ENCODE data around the gene SF3A1. TPM values are rescaled to one million over a fixed set of nuclear protein-coding genes. Genes with fewer than 3 reads are reported as not detected.

The SF3A1 gene
- total and polyA plus RNA-seq, 7 experiments from 2014 or later: 83.2 to 341 (median 282) TPM

DNA sequence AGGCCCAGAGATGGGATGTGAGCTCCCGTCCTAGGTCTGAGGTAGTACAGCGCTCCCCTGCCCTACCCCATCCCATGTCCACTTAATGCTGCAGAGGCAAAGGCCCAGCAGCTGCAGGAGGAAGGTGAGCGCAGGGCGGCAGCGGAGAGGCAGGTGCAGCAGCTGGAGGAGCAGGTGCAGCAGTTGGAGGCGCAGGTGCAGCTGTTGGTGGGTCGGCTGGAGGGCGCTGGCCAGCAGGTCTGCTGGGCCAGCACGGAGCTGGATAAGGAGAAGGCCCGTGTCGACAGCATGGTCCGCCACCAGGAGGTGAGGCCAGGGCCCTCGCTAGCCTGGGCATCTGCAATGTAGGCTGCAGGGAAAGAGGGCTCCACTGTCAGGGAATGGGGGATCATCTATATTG is 15.3 kb upstream of the SF3A1 start:
- Mint-ChIP-seq H3K4me1 (no peaks in the 10 kb centered on the region), H3K9me3 (no peaks in the 10 kb centered on the region), H3K27me3 (no peaks in the 10 kb centered on the region), H3K27ac (no peak overlapping the region), H3K4me3 (no peak overlapping the region), H3K36me3 (peaks cover 0 to 2% (median 0%) of the 10 kb centered on the region in 5 donors)
- Histone ChIP-seq H3K4me3 (ENCODE audit: low read length) (no peak overlapping the region), H3K27ac (ENCODE audit: low read depth, low read length) (no peak overlapping the region), H3K9me3 (ENCODE audit: control insufficient read depth in 2 of 3, low read length in 3 of 3) (no peaks in the 10 kb centered on the region), H3K4me1 (ENCODE audit: control insufficient read depth in 2 of 2, insufficient read depth in 2 of 2, low read length in 2 of 2) (no peaks in the 10 kb centered on the region), H3K27me3 (ENCODE audit: control insufficient read depth in 2 of 2, insufficient read depth in 2 of 2, low read length in 2 of 2) (no peaks in the 10 kb centered on the region), H3K36me3 (ENCODE audit: control insufficient read depth in 2 of 3, insufficient read depth in 3 of 3, low read length in 3 of 3) (no peaks in the 10 kb centered on the region)
- DNase-seq (no peak), ATAC-seq (no peak)
- POLR2A ChIA-PET: no interaction called here
- CTCF ChIA-PET: interaction anchor here (0.6 kb wide), 1 partner anchor 113 kb away, joined by 3 read pairs; no protein-coding TSS in a partner anchor
- intact Hi-C loops (cut with micrococcal nuclease): no loop called here

DNA sequence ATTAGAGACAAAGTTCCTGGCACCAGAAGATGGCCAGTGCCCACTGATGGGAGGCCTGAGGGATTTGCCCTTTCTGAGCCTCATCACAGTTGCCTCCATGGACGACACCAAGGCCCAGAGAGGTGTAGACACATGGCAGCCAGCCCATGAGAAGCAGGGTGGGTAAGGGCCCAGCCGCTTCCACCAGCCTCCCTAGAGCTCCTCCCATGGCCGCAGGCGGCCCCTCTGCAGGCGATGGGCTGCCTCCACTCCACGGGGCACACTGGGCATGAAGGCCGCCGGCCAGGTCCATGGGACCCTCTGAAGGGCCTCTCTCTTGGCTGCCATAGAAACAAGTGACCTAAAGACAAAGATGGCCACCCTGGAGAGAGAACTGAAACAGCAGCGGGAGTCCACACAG is 14.6 kb upstream of the SF3A1 start:
- Histone ChIP-seq H3K27ac (ENCODE audit: low read depth, low read length) (no peak overlapping the region), H3K27me3 (ENCODE audit: control insufficient read depth in 2 of 2, insufficient read depth in 2 of 2, low read length in 2 of 2) (no peaks in the 10 kb centered on the region), H3K4me1 (ENCODE audit: control insufficient read depth in 2 of 2, insufficient read depth in 2 of 2, low read length in 2 of 2) (no peaks in the 10 kb centered on the region), H3K4me3 (ENCODE audit: low read length) (no peak overlapping the region), H3K36me3 (ENCODE audit: control insufficient read depth in 2 of 3, insufficient read depth in 3 of 3, low read length in 3 of 3) (no peaks in the 10 kb centered on the region), H3K9me3 (ENCODE audit: control insufficient read depth in 2 of 3, low read length in 3 of 3) (no peaks in the 10 kb centered on the region)
- intact Hi-C loops (cut with micrococcal nuclease): no loop called here
- CTCF ChIA-PET: interaction anchor here (0.6 kb wide), 1 partner anchor 114 kb away, joined by 3 read pairs; no protein-coding TSS in a partner anchor
- POLR2A ChIA-PET: no interaction called here
- Mint-ChIP-seq H3K4me1 (no peaks in the 10 kb centered on the region), H3K4me3 (no peak overlapping the region), H3K27me3 (no peaks in the 10 kb centered on the region), H3K9me3 (no peaks in the 10 kb centered on the region), H3K36me3 (peaks cover 0 to 2% (median 0%) of the 10 kb centered on the region in 5 donors), H3K27ac (no peak overlapping the region)
- no peak for DNase-seq
- no peak for ATAC-seq

DNA sequence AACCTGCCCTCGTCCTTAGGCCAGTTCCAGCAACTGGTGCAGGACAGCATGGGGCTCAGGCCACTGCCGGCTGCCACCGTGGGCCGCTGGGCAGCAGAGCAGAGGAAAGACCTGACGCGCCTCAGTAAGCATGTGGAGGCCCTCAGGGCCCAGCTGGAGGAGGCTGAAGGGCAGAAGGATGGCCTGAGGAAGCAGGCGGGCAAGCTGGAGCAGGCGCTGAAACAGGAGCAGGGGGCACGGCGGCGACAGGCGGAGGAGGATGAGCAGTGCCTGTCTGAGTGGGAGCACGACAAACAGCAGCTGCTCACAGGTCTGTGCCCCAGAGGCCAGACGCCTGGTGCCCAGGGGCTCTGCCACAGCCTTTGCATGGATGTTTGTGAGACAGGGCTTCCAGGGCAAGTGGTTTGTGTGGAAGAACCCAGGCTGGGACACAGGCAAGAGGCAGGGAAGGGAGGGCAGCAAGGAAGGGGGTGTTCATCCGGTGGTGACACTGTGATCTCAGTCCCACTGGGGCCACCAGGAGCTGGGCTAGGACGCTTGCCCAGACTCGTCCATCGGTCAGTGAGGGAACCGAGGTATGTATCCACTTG is 14.0 kb upstream of the SF3A1 start:
- H3K4me3 Mint-ChIP-seq: no peak overlapping the region
- no peak overlapping the region for H3K27ac Mint-ChIP-seq
- H3K27ac ChIP-seq (ENCODE audit: low read depth, low read length): no peak overlapping the region
- DNase-seq: no peak
- no peaks in the 10 kb centered on the region for H3K9me3 ChIP-seq (ENCODE audit: control insufficient read depth in 2 of 3, low read length in 3 of 3)
- peaks cover 0 to 2% (median 0%) of the 10 kb centered on the region in 5 donors for H3K36me3 Mint-ChIP-seq
- H3K36me3 ChIP-seq (ENCODE audit: control insufficient read depth in 2 of 3, insufficient read depth in 3 of 3, low read length in 3 of 3): no peaks in the 10 kb centered on the region
- no peaks in the 10 kb centered on the region for H3K4me1 ChIP-seq (ENCODE audit: control insufficient read depth in 2 of 2, insufficient read depth in 2 of 2, low read length in 2 of 2)
- POLR2A ChIA-PET: no interaction called here
- H3K27me3 Mint-ChIP-seq: no peaks in the 10 kb centered on the region
- ATAC-seq: no peak
- H3K27me3 ChIP-seq (ENCODE audit: control insufficient read depth in 2 of 2, insufficient read depth in 2 of 2, low read length in 2 of 2): no peaks in the 10 kb centered on the region
- no peaks in the 10 kb centered on the region for H3K9me3 Mint-ChIP-seq
- intact Hi-C loops (cut with micrococcal nuclease): no loop called here
- H3K4me3 ChIP-seq (ENCODE audit: low read length): no peak overlapping the region
- no peaks in the 10 kb centered on the region for H3K4me1 Mint-ChIP-seq
- CTCF ChIA-PET: no interaction called here

DNA sequence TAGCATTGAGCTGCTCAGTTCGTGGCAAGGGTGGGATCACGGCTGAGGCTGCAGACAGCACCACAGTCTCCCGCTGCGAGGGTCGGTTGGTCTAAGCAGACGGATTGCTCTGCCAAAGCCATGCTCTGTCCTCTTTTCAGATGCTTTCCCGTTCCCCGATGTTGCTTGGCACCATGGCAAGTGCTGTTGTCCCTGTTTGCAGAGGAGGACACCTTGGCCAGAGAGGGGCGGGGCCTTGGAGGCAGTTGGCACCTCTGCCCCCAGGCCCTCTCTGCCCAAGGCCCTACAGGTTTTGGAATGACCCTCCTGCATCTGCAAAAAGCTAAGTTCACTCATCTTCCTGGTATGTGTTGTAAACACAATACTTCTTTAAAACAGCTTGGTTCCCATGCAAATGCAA is 11.7 kb upstream of the SF3A1 start:
- no peaks in the 10 kb centered on the region for H3K36me3 Mint-ChIP-seq
- no peak overlapping the region for H3K4me3 Mint-ChIP-seq
- H3K9me3 Mint-ChIP-seq: peaks cover 0 to 2% (median 0%) of the 10 kb centered on the region in 11 donors
- ATAC-seq: no peak
- H3K4me1 Mint-ChIP-seq: no peaks in the 10 kb centered on the region
- peak overlapping the region in 1 of 9 donors; percentile 21 for H3K27ac Mint-ChIP-seq
- CTCF ChIA-PET: interaction anchor here (0.6 to 1.5 kb wide), 3 partner anchors 20 to 484 kb away, joined by 3 to 10 read pairs (median 3); no protein-coding TSS in a partner anchor
- H3K27me3 ChIP-seq (ENCODE audit: control insufficient read depth in 2 of 2, insufficient read depth in 2 of 2, low read length in 2 of 2): no peaks in the 10 kb centered on the region
- no peak for DNase-seq
- no peaks in the 10 kb centered on the region for H3K4me1 ChIP-seq (ENCODE audit: control insufficient read depth in 2 of 2, insufficient read depth in 2 of 2, low read length in 2 of 2)
- no peak overlapping the region for H3K27ac ChIP-seq (ENCODE audit: low read depth, low read length)
- no peaks in the 10 kb centered on the region for H3K9me3 ChIP-seq (ENCODE audit: control insufficient read depth in 2 of 3, low read length in 3 of 3)
- H3K36me3 ChIP-seq (ENCODE audit: control insufficient read depth in 2 of 3, insufficient read depth in 3 of 3, low read length in 3 of 3): no peaks in the 10 kb centered on the region
- POLR2A ChIA-PET: interaction anchor here (1.0 kb wide), 1 partner anchor 79 kb away, joined by 3 read pairs; the partner anchor contains the start of gene CASTOR1
- no peak overlapping the region for H3K4me3 ChIP-seq (ENCODE audit: low read length)
- H3K27me3 Mint-ChIP-seq: no peaks in the 10 kb centered on the region
- intact Hi-C loops (cut with micrococcal nuclease): no loop called here

DNA sequence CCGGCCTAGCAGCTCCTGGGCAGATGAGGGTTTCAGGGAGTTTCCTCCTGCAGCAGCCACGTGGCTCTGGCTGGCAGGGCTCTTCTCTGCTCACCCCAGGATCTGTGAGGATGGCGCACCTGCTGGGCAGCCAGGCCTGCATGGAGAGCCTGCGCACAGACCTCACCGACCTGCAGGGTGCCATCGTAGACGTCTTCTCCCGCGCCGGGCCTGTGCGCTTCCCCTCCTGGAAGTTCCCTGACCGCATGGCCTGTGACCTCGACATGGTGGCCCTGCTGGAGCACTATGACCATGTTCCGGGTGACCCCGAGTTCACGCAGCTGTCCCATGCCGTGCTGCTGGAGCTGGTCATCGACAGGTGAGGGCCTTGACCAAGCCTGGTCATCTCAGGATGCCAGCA is 9.2 kb upstream of the SF3A1 start:
- H3K27ac Mint-ChIP-seq: no peak overlapping the region
- H3K9me3 ChIP-seq (ENCODE audit: control insufficient read depth in 2 of 3, low read length in 3 of 3): no peaks in the 10 kb centered on the region
- H3K36me3 ChIP-seq (ENCODE audit: control insufficient read depth in 2 of 3, insufficient read depth in 3 of 3, low read length in 3 of 3): no peaks in the 10 kb centered on the region
- H3K4me1 ChIP-seq (ENCODE audit: control insufficient read depth in 2 of 2, insufficient read depth in 2 of 2, low read length in 2 of 2): no peaks in the 10 kb centered on the region
- H3K36me3 Mint-ChIP-seq: no peaks in the 10 kb centered on the region
- no peak overlapping the region for H3K4me3 ChIP-seq (ENCODE audit: low read length)
- ChIA-PET POLR2A (no interaction called here), CTCF (interaction anchor here (2.3 kb wide), 1 partner anchor 78 kb away, joined by 9 read pairs; no protein-coding TSS in a partner anchor)
- no peaks in the 10 kb centered on the region for H3K27me3 Mint-ChIP-seq
- peaks cover 0 to 10% (median 0%) of the 10 kb centered on the region in 7 donors for H3K4me1 Mint-ChIP-seq
- intact Hi-C loops (cut with micrococcal nuclease): no loop called here
- H3K27me3 ChIP-seq (ENCODE audit: control insufficient read depth in 2 of 2, insufficient read depth in 2 of 2, low read length in 2 of 2): no peaks in the 10 kb centered on the region
- ATAC-seq (no peak), DNase-seq (no peak)
- no peak overlapping the region for H3K4me3 Mint-ChIP-seq
- peaks cover 0 to 2% (median 0%) of the 10 kb centered on the region in 11 donors for H3K9me3 Mint-ChIP-seq
- H3K27ac ChIP-seq (ENCODE audit: low read depth, low read length): no peak overlapping the region

DNA sequence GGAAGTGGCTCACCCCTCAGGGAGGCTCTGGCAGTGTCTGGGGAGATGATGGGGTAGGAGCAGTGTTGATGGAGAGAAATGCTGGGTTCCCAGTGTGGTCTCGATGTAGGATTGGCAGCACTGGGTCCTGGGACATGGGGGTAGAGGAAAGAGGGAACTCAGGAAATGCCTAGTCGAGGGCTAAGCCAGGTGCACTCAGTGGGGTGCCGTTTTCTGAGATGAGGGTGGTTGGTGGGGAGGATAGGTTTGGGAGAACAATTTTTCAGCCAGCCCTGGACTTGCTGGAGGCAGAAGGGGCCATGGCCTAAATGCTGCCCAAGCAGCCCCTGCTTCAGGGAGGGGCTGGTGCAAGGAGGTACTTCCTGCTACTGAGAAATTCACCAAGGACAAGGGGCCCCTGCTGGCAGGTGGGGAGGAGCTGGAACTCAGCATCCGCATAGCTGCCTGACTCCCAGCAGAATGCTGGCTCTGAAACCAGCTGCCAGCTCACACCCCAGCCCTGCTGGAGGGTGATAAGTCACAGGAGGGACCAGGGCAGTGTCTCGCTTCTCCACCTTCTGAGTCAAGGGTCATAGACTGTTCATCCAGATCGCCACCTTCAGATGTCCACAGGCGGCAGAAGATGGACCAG is 6.1 kb upstream of the SF3A1 start:
- ATAC-seq (no peak), DNase-seq (no peak)
- Mint-ChIP-seq H3K4me1 (peaks cover 3 to 15% (median 6%) of the 10 kb centered on the region in 7 donors), H3K27me3 (peaks cover 0 to 3% (median 0%) of the 10 kb centered on the region in 5 donors), H3K9me3 (peaks cover 0 to 2% (median 0%) of the 10 kb centered on the region in 11 donors), H3K27ac (peak overlapping the region in 1 of 9 donors; percentile 54), H3K4me3 (no peak overlapping the region), H3K36me3 (no peaks in the 10 kb centered on the region)
- intact Hi-C loops (cut with micrococcal nuclease): no loop called here
- Histone ChIP-seq H3K36me3 (ENCODE audit: control insufficient read depth in 2 of 3, insufficient read depth in 3 of 3, low read length in 3 of 3) (no peaks in the 10 kb centered on the region), H3K9me3 (ENCODE audit: control insufficient read depth in 2 of 3, low read length in 3 of 3) (no peaks in the 10 kb centered on the region), H3K27me3 (ENCODE audit: control insufficient read depth in 2 of 2, insufficient read depth in 2 of 2, low read length in 2 of 2) (no peaks in the 10 kb centered on the region), H3K4me3 (ENCODE audit: low read length) (no peak overlapping the region), H3K4me1 (ENCODE audit: control insufficient read depth in 2 of 2, insufficient read depth in 2 of 2, low read length in 2 of 2) (no peaks in the 10 kb centered on the region), H3K27ac (ENCODE audit: low read depth, low read length) (no peak overlapping the region)
- CTCF ChIA-PET: interaction anchor here (0.7 kb wide), 1 partner anchor 360 kb away, joined by 3 read pairs; no protein-coding TSS in a partner anchor
- POLR2A ChIA-PET: no interaction called here
